Endodermal cell (in vitro differentiated cells): ENCODE results near the gene MST1. TPM values are rescaled to one million over a fixed set of nuclear protein-coding genes. Genes with fewer than 3 reads are reported as not detected.
A peak's percentile ranks its signal among the peaks of the same experiment; 100 is the strongest.
"Not testable (repeated sequence)": the region's sequence is repeated elsewhere in the genome, so short reads cannot be mapped to it uniquely, and the experiment has no call there.

Source experiments
- DNase-seq: peaks from one replicate; pipeline ENCODE4 v3.0.0-alpha.2; 2017
- H3K27ac ChIP-seq: 2 replicates; pipeline ENCODE4 v1.5.1; 2013; ENCODE audit warnings: mild to moderate bottlenecking, low read depth, low read length, moderate library complexity
- H3K27me3 ChIP-seq: 2 replicates; pipeline ENCODE4 v1.6.1; 2013; ENCODE audit warnings: mild to moderate bottlenecking, low read length, moderate library complexity; ENCODE audit not compliant: insufficient read depth, control insufficient read depth, poor library complexity, severe bottlenecking
- H3K36me3 ChIP-seq: 2 replicates; pipeline ENCODE4 v1.7.0; 2013; ENCODE audit warnings: mild to moderate bottlenecking, low read length, moderate library complexity; ENCODE audit not compliant: control insufficient read depth, insufficient read depth
- H3K4me1 ChIP-seq: one replicate; pipeline ENCODE4 v1.7.0; 2013; ENCODE audit warnings: low read length; ENCODE audit not compliant: control insufficient read depth, insufficient read depth
- H3K4me3 ChIP-seq: 2 replicates; pipeline ENCODE4 v1.5.1; 2013; ENCODE audit warnings: mild to moderate bottlenecking, low read length, moderate library complexity
- H3K9ac ChIP-seq: 2 replicates; pipeline ENCODE4 v1.6.1; 2013; ENCODE audit warnings: mild to moderate bottlenecking, low read length, moderate library complexity; ENCODE audit not compliant: poor library complexity, severe bottlenecking; ENCODE audit errors: extremely low read depth
- H3K9me3 ChIP-seq: 2 replicates; pipeline ENCODE4 v1.6.1; 2013; ENCODE audit warnings: mild to moderate bottlenecking, low read length, moderate library complexity; ENCODE audit not compliant: control insufficient read depth
- H3K27ac Mint-ChIP-seq: 2 replicates; pipeline ENCODE4 v1.8.0; 2020; ENCODE audit warnings: mixed read lengths
- H3K27me3 Mint-ChIP-seq: 2 replicates; pipeline ENCODE4 v1.8.0; 2021; ENCODE audit warnings: mild to moderate bottlenecking, mixed read lengths; ENCODE audit not compliant: insufficient read depth
- H3K36me3 Mint-ChIP-seq: 2 replicates; pipeline ENCODE4 v1.8.0; 2020; ENCODE audit warnings: low read depth, mixed read lengths
- H3K4me1 Mint-ChIP-seq: 2 replicates; pipeline ENCODE4 v1.8.0; 2020; ENCODE audit warnings: mixed read lengths
- H3K4me3 Mint-ChIP-seq: 2 replicates; pipeline ENCODE4 v1.8.0; 2020; ENCODE audit warnings: mild to moderate bottlenecking, moderate library complexity, mixed read lengths
- H3K9me3 Mint-ChIP-seq: 2 replicates; pipeline ENCODE4 v1.8.0; 2020; ENCODE audit warnings: mild to moderate bottlenecking, mixed read lengths
- WGBS, 2 experiments: methylation state at CpG; one replicate each; pipeline versions ENCODE4 v1.1.5 to v1.1.7; 2013; ENCODE audit warnings: missing lambda C conversion rate in 2 of 2, mixed read lengths in 1 of 2; ENCODE audit not compliant: insufficient coverage in 1 of 2, insufficient read length in 1 of 2; 5-methylcytosine and 5-hydroxymethylcytosine counted together
- total RNA-seq, 2 donors: library from RNA; stranded (reverse); fragmentation: NEBNext Ultra II Directional in 1 of 2; extraction: Animal tissue kit (Norgen Biotek cat#: 25700) in 1 of 2; gene quantifications; 2 replicates in 1 of 2; 3 replicates in 1 of 2; pipeline ENCODE4 v1.2.1, GENCODE V29; 2021
- TF ChIP-seq, protein P1 (sequence below): fragments of 200-600 bp; sonication (generic); conservative IDR thresholded peaks from 2 replicates; pipeline ENCODE4 v1.5.0; 2021; ENCODE audit warnings: antibody characterized with exemption, mild to moderate bottlenecking

MST1 gene
- total RNA-seq, 2 donors from 2014 or later, result 30.8 to 35.5 TPM

DNA sequence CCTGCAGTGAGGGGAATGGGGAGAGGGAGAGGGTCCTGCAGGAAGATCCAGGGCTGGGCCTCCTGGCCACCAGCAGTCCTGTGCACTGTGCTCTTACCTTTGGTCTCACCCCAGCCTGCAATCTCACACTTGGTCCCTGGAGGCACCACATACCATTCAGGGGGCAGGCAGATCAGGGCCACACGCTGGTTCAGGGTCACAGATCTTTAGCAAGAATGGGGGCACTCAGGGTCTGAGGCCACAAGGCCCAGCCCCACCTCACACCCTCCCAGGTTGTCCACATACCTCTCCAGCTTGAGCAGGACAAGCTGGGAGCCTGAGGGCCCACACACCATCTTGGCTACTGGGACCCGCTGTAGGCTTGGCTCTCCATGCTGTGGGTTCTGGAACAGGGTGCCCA is 4.8 kb downstream of the MST1 start:
- H3K27me3 ChIP-seq, H3K27me3 Mint-ChIP-seq, H3K9ac ChIP-seq, H3K27ac Mint-ChIP-seq, H3K9me3 Mint-ChIP-seq, H3K4me3 Mint-ChIP-seq, H3K4me1 ChIP-seq, H3K4me3 ChIP-seq, H3K27ac ChIP-seq, H3K9me3 ChIP-seq: not testable (repeated sequence)
- DNase-seq, result peak; percentile 70
- Mint-ChIP-seq H3K36me3 (peaks cover 33% of the 10 kb centered on the region), H3K4me1 (peaks cover 12% of the 10 kb centered on the region)
- peaks cover 44% of the 10 kb centered on the region for H3K36me3 ChIP-seq
- TF ChIP-seq, protein P1, sequence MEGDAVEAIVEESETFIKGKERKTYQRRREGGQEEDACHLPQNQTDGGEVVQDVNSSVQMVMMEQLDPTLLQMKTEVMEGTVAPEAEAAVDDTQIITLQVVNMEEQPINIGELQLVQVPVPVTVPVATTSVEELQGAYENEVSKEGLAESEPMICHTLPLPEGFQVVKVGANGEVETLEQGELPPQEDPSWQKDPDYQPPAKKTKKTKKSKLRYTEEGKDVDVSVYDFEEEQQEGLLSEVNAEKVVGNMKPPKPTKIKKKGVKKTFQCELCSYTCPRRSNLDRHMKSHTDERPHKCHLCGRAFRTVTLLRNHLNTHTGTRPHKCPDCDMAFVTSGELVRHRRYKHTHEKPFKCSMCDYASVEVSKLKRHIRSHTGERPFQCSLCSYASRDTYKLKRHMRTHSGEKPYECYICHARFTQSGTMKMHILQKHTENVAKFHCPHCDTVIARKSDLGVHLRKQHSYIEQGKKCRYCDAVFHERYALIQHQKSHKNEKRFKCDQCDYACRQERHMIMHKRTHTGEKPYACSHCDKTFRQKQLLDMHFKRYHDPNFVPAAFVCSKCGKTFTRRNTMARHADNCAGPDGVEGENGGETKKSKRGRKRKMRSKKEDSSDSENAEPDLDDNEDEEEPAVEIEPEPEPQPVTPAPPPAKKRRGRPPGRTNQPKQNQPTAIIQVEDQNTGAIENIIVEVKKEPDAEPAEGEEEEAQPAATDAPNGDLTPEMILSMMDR, result peak; percentile 49
- 87 to 100% methylated on average over 1 to 2 of the region's 2 CpGs for WGBS, 2 experiments

DNA sequence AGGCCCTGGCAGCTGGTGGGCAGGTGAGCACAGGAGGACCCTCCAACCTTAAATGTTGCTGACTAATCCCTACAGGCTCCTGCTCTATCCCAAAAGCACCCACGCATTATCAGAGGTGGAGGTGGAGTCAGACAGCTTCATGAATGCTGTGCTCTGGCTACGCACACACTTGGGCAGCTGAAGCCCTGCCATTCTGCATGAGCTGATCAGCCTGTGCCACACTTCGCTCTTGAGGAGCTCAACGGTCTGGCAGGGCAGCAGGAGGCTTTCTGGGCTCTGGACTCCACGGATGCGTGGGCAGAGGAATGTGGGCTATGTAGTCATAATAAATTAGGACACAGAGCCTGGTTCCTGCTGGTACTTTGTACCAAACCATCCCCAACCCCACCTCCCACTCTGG is 6.1 kb downstream of the MST1 start:
- Mint-ChIP-seq H3K9me3 (no peaks in the 10 kb centered on the region), H3K4me1 (peaks cover 5% of the 10 kb centered on the region), H3K4me3 (no peak overlapping the region), H3K27me3 (no peaks in the 10 kb centered on the region), H3K36me3 (peaks cover 38% of the 10 kb centered on the region), H3K27ac (no peak overlapping the region)
- WGBS, 2 experiments, result 83 to 95% methylated on average over 2 to 6 of the region's 6 CpGs
- Histone ChIP-seq H3K4me3 (no peak overlapping the region), H3K36me3 (peaks cover 56% of the 10 kb centered on the region), H3K4me1 (no peaks in the 10 kb centered on the region), H3K9me3 (no peaks in the 10 kb centered on the region), H3K27me3 (no peaks in the 10 kb centered on the region), H3K27ac (no peak overlapping the region), H3K9ac (no peak overlapping the region)
- TF ChIP-seq, protein P1, result no peak
- DNase-seq, result no peak

DNA sequence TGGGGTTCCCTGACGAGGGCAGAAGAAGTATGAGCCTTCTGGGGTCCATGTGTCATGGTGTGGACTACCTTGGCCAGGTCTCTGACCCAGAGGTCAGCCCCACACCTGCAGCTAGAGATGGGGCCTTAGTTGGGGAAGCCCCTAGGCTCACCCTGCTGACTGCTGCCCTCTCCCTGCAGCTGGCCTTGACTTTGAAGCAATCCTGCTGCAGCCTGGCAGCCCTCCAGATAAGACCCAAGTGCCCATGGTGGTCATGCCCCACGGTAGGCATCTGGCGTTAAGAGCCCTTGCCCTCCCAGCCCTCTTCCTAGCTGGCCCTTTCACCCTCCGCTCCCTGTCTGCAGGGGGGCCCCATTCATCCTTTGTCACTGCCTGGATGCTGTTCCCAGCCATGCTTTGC is 7.7 kb downstream of the MST1 start:
- H3K36me3 ChIP-seq, result peaks cover 72% of the 10 kb centered on the region
- H3K4me3 ChIP-seq, result no peak overlapping the region
- H3K27ac ChIP-seq, result no peak overlapping the region
- peaks cover 51% of the 10 kb centered on the region for H3K36me3 Mint-ChIP-seq
- H3K4me1 ChIP-seq, result no peaks in the 10 kb centered on the region
- DNase-seq, result no peak
- H3K27ac Mint-ChIP-seq, result no peak overlapping the region
- no peaks in the 10 kb centered on the region for H3K4me1 Mint-ChIP-seq
- no peaks in the 10 kb centered on the region for H3K9me3 ChIP-seq
- TF ChIP-seq, protein P1, result no peak
- no peak overlapping the region for H3K4me3 Mint-ChIP-seq
- no peak overlapping the region for H3K9ac ChIP-seq
- 88 to 96% methylated on average over 4 of the region's 4 CpGs for WGBS, 2 experiments
- no peaks in the 10 kb centered on the region for H3K27me3 Mint-ChIP-seq
- no peaks in the 10 kb centered on the region for H3K27me3 ChIP-seq
- no peaks in the 10 kb centered on the region for H3K9me3 Mint-ChIP-seq
